ENCODE measurements around the gene CHURC1.

Gene CHURC1

DNA sequence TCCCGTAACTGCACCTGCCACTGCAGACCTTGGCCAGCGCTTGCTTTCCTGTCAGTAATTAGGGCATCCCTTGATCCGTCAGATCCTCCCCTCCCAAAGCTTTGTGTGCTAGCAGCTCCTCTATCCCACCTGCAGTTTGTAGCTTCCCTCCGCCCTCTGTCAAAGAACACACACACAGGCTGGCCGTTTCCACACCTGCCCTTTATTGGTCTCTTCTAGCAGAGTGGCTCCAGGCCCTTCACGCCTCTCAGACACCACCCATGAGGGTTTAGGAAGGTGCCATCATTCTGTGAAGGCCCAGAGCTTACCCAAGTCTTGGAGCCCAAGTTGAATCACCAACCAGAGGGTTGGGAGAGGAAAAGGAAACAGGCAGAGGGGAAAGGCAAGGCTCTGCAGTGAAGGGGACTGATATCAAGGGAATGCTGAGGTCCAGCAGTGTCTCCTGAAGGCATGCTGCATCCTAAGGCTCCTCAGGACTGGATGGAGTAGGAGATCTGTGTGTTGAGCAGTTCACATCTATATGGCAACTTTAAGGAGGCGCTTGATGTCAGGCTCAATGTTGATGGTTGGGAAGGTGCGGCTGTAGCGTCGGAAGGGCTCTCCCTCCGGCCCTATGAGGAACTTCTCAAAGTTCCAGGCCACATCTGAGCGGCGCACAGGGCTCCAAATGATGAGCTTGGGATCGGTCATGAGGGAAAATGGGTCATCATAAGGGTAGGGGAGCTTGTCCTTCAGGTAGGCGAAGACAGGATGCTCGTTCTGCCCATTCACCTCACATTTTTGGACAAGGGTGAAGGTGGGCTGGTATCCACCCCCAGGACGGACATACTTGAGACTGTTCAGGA lies 24.9 kb downstream of the CHURC1 start:
- no peak for DNase-seq (ENCODE audit: low read depth)

DNA sequence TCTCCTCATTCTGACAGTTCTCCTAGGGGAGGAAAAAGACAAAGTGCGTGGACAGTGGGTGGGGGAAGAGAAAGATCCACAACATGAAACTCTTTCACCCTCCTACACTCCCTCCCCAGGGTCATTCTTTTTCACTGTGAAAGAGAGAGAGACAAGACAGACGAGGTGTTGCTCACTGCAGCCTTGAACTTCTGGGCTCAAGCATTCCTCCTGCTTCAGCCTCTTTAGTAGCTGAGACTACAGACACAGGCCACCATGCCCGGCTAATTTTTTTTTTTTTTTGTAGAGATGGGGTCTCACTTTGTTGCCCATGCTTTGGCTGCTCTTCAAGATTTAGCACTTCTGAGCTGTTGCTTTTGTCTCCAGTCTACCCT lies 25.5 kb downstream of the CHURC1 start:
- DNase-seq (ENCODE audit: low read depth), result no peak

DNA sequence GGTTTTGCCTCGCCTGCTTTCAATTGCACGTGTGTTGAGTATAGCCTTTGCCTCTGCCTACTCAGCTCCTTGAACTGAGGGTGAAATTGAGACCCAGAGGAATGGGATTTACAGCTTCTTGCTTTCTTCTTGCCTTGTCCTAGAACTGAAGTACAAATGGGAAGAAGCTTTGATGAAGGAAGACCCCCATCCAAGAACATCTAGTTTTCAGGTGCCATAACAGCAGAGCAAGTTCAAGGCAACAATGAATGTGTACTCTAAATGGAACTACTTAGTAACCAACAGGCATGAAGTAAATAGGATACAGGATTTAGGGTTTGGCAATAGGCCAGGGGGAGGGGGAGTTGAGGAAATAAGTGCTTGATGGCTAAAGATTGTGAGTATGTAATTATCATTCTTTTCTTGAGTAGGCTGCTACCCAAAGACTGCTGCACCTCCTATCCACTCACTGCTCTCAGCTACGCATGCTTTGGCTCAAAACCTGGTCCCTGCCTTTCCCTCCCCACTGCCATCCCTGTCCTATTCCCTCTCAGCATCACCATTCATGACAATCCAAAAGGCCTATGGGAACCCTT lies 26.2 kb downstream of the CHURC1 start:
- no peak for DNase-seq (ENCODE audit: low read depth)

DNA sequence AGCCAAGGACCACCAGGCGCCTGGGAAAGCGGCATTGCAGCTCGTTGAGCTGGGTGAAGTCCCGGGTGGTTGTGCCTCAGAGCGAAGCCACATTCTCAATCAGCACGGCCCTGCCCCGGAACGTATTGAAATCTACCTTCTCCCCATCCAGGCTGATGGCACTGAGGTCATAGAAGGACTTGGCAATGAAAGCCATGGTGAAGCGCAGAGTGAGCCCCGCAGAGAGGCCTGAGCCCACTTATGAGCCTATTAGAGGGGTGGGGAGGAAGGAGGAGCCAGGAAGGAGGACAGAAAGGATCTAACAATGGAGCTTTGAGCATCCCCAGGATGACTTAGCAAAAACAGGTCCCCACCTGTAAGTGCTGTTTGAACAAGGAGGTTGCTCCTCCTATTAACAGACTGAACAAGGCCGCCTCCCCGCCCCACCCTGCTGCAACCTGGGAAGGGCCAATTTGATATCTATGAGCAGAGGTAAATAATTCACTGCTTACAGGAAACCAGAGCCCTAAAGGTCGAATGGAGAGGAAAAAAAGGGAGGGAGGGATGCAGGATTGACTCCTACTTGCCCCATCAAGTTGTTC lies 28.4 kb downstream of the CHURC1 start, which contains the start of gene GPX2:
Gene GPX2 (minus strand): TSS at position 215 of the 581 bp plus-strand sequence. CDS start 19 bp downstream, at position 196.
- no peak for DNase-seq (ENCODE audit: low read depth)

DNA sequence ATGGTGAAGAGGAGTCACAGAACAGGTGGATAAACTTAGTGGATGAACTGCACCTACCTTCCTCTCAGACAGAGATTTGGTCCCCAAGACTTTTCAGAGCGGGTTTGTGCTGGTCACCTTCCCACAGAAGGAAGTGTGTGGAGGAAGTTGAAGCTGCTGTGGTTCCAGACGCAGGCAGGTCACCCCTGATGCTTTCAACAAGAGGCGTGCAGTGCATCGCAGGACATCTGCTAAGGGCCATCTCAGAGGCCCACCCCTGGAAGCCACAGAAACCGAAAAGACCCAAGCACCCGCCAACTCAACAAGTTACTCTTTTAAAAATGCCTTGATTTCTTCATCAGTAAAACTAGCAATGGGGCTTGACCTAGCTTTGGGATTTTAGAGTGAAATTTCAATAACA lies 29.3 kb downstream of the CHURC1 start:
- DNase-seq (ENCODE audit: low read depth), result no peak

DNA sequence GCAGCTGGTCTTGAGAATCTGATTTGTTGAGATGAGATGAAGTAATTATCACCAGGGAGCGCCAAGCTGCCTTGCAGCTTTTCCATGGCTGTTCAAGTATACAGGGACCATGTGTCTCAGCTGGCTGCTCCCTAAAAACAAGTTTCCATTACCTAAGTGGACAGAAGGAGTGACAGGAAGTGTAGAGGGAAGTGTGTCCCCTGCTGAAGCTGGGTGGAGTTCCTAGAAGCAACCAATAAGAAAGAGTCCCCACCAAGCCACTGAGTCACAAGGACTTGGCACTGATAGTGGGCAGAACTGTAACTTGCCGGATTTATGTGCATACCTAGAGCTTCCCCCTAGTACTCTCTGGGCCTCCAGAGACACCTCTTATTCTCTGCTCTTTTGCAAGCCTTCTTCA lies 29.8 kb downstream of the CHURC1 start:
- DNase-seq (ENCODE audit: low read depth), result no peak

GRCh38 chr14:64944861-64945260 lies 30.6 kb downstream of the CHURC1 start:
- DNase-seq (ENCODE audit: low read depth), result no peak

- DNase-seq (ENCODE audit: low read depth), result no peak
Observed at GRCh38 chr14:64945431-64946178, 31.4 kb downstream of the CHURC1 start.

DNA sequence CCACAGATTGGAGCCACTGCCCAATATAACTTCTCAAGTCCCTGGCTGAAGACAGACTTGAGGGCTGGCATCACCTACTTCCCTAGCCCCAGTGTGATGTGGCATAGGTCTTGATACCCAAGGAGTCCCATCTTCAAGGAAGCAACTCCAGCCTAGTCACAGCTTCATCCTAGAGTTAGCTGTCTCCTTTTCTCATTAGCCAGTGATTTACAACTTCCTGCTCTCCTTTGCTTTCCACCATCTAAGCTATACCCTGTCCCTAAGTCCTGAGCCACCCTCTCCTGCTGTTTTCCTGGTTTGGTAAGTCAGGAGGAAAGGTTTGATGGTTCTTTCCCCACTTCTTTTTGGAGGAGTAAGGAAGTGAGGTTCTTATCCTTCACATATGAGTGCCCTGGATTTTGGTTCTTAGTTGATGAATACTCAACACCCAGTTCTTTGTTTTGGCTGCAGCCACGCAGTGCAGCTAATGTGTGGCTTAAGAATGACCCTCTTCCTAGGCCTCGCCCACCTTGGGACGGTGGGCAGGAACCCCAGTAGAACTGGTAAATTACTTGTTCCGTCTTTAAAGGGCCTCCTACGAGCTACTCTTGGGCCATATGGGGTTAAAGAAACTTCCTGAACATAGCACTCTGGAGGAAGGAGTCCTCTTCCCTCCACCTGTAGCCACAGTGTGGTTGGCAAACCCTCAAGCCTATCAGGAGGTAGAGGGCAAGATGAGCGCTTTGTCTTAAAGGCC lies 32.2 kb downstream of the CHURC1 start:
- no peak for DNase-seq (ENCODE audit: low read depth)

- no peak for DNase-seq (ENCODE audit: low read depth)
Observed at GRCh38 chr14:64947710-64948611, 33.7 kb downstream of the CHURC1 start.

DNA sequence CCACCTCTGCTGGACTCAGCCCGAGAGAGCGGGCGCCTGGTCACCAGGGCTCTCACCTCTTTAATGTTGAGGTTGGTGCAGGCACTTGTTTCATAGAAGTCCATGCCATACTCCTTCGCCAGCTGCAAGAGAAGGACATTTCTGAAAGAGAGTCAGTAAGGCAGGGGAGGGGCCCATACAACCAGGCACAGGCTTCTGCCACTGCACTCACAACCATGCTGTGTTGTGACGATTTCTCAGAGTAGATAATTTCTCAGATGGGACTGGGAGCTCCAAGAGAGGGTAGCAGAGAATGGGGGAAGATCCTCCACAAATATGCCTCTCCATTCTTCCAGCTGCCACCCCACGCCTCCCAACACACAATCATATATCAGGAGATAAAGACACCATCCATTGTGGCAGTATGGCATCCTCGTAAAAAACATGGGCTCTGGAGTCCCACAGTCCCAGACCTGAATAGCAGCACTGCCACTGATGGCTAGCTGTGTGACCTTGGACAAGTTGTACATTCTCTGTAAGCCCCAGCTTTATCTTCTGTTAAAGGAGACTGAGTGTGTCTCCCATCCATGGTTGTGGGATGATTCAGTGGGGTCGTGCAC lies 34.5 kb downstream of the CHURC1 start:
- no peak for DNase-seq (ENCODE audit: low read depth)

DNA sequence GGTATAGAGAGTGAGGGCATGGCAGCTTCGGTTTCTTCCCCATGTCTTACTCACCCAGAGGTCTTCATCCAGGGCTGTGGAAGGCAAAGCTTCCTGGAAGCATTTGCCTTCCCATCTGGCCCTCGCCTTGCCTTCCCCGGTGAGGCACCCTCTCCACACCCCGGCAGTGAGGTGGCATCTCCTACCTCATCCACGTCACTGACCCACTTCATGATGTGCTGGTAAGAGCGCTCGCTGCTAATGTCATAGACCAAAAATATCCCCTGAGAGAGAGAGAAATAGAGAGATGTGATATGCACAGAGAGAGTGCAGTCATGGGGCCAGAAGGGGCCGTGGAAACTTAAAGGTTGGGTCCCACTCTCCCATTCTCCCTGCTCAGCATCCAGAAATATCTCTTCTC lies 36.6 kb downstream of the CHURC1 start:
- no peak for DNase-seq (ENCODE audit: low read depth)

GRCh38 chr14:64951291-64951690 lies 37.0 kb downstream of the CHURC1 start:
- no peak for DNase-seq (ENCODE audit: low read depth)

DNA sequence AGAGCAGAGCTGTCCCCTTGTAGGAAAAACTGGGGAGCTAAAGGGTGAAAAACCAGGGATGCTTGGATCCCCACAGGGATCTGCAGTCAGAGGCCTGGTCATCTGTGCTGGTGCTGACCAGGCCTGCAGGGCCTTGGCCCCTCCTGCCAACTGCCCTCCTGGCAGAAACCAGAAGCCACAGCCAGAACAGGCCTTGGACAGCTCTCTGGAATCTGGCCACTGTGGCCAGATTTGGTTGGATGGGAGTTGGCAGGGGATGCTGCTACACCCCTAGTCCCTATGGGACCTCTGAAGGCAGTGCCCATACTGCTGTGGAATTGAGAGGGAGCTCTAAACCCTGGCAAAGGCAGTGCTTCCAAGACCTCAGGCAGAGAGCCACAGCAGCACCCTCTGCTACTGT lies 37.5 kb downstream of the CHURC1 start:
- DNase-seq (ENCODE audit: low read depth), result no peak

DNA sequence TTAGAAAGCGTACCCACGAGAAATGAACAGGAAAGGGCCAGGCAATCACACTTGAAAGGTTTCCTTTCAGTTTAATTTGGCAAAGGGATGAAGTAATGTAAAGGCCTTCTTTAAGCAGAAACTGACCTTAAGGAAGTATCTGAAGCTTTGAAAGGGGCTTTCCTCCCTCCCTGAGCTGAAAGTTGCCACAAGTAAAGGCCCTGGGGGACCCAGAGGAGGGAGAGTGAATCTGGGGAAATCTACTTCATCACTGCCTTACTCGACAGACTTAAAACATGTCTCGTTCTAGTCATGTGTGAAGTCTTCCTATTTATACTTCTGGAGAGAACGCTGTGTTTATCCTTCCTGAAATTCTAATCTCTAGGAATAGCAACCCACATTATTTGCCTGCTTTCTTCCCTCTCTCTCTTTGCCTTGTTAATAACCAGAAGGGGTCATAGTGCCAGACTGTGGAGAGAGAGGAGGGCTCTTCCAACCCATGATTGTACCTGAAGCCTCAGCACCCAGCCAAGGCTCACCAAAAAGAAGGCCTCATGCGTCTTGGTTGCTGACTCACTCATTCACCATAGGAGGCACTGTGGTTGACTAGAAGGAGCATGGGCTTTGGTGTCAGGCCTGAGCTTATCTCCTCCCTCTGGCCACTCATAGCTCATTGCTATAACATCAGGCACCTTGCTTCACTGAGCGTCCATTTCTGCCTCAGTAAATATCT lies 38.5 kb downstream of the CHURC1 start:
- no peak for DNase-seq (ENCODE audit: low read depth)

- DNase-seq (ENCODE audit: low read depth), result no peak
Observed at GRCh38 chr14:64953310-64953654, 39.0 kb downstream of the CHURC1 start.

DNA sequence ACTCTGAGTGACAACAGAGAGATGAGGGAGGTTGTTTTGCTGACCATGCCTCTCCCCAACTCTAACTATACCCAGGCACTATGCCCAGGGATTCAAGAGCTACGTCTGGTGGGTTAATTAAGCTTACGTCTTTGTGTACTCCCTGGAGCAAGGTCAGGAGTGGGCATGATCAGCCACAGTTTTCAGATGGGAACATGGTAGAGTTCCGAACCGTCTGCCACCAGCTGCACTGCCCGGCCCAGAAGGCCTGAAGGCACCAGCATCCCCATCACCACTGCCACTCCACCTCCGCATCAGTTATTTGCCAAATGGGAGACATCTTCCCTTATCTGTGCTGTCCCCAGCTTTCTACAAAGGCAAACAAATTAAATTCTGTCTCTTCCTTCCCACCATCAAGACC lies 39.4 kb downstream of the CHURC1 start:
- no peak for DNase-seq (ENCODE audit: low read depth)

DNA sequence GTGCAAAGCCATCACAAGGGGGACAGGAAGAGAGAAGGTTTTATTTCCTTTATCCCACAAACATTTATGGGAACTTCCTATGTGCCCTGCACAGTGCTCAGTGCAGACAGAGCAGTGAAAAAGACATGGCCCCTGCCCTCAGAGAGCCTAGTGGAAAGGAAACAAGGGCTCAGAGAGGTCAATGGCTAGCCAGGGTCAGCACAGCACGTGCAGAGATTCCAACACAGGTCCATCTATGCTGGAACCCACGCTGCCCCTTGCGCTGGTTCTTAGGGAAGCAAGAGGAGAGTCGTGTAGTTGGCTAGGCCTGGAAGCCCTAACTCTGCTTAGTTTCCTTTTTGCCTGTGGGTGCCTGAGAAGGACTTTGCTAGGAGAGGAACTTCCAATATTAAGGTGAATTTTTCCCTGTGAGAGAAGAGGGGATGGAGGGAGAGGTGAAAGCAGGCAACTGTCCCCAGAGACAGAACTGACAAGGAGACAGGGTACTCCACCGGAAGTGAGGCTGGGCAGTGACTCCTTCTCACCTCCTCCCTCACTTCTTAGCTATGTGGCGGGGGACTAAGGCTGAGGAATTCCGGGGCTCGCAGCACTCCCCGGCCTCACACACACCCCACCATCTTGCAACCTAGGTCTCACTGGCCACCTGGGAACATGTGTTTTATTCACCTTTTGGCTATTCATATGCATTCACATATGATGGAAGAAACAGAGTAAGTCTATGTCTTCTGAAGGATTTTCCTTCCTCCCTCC lies 40.4 kb downstream of the CHURC1 start:
- DNase-seq (ENCODE audit: low read depth), result no peak

GRCh38 chr14:64955297-64955696 lies 41.0 kb downstream of the CHURC1 start:
- DNase-seq (ENCODE audit: low read depth), result no peak
